KOPT-K1 (cell line): ENCODE results near the gene ESRRB.

ENCODE experiments used
- H3K27ac ChIP-seq: fragments of 200-600 bp; sonication (generic); 2 replicates; pipeline ENCODE4 v1.5.1; 2016; ENCODE audit warnings: antibody characterized with exemption, mild to moderate bottlenecking, low read depth, low read length; ENCODE audit not compliant: poor library complexity, severe bottlenecking
- H3K36me3 ChIP-seq: fragments of 200-600 bp; sonication (generic); 2 replicates; pipeline ENCODE4 v1.5.1; 2017; ENCODE audit warnings: antibody characterized with exemption, mild to moderate bottlenecking, low read length, moderate library complexity; ENCODE audit not compliant: insufficient read depth
- H3K9me3 ChIP-seq: fragments of 200-600 bp; sonication (generic); 2 replicates; pipeline ENCODE4 v1.5.1; 2017; ENCODE audit warnings: antibody characterized with exemption, low read length, mild to moderate bottlenecking; ENCODE audit not compliant: insufficient read depth, poor library complexity, severe bottlenecking

ESRRB gene

DNA sequence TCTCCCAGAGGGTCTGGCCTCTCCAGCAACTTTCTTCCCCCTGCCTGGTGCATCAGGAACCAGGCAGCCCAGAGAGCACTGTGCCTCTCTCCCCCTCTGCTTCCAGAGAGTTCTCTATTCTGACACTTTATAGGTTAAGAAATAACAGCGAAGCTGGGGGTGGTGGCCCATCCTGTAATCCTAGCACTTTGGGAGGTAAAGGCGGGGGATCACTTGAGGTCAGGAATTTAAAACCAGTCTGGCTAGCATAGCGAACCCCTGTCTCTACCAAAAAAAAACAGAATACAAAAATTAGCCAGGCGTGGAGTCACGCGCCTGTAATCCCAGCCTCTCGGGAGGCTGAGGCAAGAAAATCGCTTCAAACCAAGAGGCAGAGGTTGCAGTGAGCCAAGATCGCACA, 58.3 kb downstream of the ESRRB start:
- Histone ChIP-seq H3K27ac (no peak overlapping the region), H3K9me3 (no peaks in the 10 kb centered on the region)

DNA sequence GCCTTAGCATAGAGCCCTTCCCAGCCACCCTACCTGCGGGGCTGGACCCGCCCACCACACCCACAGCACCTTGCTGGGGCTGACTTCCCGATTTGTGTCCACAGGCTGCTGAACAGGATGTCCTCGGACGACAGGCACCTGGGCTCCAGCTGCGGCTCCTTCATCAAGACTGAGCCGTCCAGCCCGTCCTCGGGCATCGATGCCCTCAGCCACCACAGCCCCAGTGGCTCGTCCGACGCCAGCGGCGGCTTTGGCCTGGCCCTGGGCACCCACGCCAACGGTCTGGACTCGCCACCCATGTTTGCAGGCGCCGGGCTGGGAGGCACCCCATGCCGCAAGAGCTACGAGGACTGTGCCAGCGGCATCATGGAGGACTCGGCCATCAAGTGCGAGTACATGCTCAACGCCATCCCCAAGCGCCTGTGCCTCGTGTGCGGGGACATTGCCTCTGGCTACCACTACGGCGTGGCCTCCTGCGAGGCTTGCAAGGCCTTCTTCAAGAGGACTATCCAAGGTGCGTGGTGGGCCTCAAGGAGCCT, 63.4 kb downstream of the ESRRB start:
- Histone ChIP-seq H3K9me3 (no peaks in the 10 kb centered on the region), H3K36me3 (no peaks in the 10 kb centered on the region), H3K27ac (no peak overlapping the region)

More for the DNA sequence above, 58.3 kb downstream of the ESRRB start:
- H3K36me3 ChIP-seq, result no peaks in the 10 kb centered on the region

DNA sequence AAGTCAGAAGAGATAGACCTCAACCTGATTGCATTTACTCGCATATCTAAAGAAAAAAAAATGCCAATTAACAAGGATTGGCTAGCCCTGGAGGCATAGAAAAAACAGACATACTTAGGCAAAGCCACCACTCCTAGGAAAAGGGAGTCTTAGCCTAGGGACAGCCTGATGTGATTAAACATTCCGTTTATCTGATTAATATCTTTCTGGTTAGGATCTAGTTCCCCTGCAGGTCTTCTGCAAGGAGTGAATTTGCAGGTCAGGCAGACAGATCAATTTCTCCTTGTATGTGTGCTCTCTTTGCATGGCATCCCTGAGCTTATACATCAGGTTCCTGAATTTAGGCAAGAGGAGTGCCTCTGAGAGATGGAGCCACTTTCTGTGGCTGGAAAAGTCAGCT, 70.5 kb downstream of the ESRRB start:
- Histone ChIP-seq H3K27ac (no peak overlapping the region), H3K9me3 (no peaks in the 10 kb centered on the region), H3K36me3 (no peaks in the 10 kb centered on the region)

DNA sequence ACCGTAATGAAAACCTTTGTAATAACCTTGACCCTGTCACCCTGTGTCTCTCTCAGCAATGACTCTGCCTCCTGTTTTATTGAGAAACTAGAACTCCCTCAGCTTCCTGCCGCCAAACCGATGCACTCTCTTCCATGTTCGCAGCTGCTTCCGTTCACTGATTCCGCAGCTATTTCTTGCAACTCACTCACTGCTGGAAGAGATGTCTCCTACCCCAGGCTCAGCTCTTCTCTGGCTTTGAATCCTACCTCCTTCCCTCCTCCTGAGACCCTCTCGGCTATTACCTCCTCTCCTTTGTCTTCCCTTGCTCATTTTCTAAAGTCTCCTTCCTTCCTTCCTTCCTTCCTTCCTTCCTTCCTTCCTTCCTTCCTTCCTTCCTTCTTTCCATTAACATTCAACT, 71.0 kb downstream of the ESRRB start:
- H3K9me3 ChIP-seq, result no peaks in the 10 kb centered on the region
- no peak overlapping the region for H3K27ac ChIP-seq
- no peaks in the 10 kb centered on the region for H3K36me3 ChIP-seq

DNA sequence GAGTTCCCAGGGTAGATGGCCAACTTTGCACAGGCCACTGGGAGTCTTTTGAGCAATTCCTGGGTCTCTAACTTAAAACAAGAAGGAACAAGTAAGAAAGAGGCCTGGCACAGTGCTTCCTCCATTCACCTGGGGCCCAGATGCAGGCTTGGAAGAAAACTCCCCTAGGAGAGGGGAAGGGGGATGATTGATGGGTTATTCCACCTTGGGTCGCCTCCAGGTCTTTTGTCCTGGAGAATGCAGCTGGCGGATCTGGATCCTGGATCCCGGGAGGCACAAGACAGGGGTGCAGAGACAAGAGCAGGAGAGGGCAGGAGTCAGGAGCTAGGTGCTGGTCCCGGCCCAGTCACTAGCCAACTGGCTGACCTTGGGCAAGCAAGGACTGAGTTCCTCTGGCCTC, 74.5 kb downstream of the ESRRB start:
- H3K9me3 ChIP-seq, result no peaks in the 10 kb centered on the region
- no peak overlapping the region for H3K27ac ChIP-seq
- no peaks in the 10 kb centered on the region for H3K36me3 ChIP-seq

DNA sequence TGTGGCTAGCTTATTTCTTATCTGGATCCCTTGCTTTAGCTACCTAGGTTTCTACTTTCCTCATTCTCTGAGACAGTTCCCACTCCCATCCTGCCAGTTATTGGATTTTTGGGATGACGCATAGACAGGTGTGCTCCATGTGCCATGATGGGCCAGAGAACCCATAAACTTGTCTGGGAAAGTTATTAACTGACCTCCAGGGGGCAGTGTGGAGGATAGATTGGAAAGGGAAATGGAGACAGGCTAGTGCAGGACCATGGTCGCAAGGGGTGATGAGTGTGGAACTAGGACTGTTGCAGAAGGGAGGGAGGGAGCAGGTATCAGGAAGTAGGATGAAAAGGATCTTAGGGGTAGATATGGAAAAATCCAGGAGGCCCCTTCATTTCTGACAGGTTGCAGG, 80.3 kb downstream of the ESRRB start:
- H3K9me3 ChIP-seq, result no peaks in the 10 kb centered on the region
- H3K36me3 ChIP-seq, result no peaks in the 10 kb centered on the region
- no peak overlapping the region for H3K27ac ChIP-seq

DNA sequence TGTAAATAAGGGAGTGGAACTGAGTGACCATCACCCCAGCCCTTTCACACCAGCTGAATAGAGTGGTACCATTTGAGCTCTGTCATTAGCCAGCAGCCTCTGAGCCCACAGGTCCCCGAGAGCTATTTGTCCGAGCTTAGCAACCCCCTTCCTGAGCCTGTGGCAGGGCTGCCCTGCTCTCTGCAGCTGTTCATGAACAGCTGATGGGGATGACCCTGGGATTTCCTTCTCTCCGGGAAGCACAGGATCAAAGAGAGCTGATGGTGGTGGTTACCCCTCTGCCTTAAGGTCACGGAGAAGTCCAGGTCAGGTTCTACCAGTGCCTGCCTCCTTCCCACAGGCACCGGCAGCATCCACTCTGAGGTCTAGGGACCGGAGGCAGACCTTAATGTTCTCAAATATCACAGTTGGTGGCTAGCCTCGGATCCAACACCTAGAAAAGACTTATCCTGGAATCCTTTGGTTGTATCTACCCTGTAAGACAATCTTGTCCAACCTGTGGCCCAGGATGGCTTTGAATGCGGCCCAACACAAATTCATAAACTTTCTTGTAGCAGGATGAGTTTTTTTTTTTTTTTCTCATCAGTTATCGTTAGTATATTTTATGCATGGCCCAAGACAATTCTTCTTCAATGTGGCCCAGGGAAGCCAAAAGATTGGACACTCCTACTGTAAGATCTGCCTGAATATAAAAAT, 81.1 kb downstream of the ESRRB start:
- no peaks in the 10 kb centered on the region for H3K9me3 ChIP-seq
- H3K36me3 ChIP-seq, result no peaks in the 10 kb centered on the region
- no peak overlapping the region for H3K27ac ChIP-seq

DNA sequence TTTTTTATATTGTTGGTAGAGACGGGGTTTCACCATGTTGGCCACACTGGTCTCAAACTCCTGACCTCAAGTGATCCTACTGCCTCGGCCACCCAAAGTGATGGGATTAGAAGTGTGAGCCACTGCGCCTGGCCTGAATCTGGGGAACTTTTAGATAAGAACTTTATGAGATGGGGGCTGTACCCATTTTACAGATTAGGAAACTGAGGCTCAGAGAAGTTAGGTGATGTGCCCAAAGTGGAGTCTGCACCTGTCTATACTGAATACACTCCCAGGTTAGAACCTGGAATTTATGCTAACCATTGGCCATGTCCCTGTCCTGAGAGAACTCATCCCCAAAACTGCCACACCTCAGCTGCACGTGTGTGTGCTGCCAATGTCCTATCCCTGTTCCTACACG, 81.9 kb downstream of the ESRRB start:
- H3K36me3 ChIP-seq, result no peaks in the 10 kb centered on the region
- H3K9me3 ChIP-seq, result no peaks in the 10 kb centered on the region
- H3K27ac ChIP-seq, result no peak overlapping the region

DNA sequence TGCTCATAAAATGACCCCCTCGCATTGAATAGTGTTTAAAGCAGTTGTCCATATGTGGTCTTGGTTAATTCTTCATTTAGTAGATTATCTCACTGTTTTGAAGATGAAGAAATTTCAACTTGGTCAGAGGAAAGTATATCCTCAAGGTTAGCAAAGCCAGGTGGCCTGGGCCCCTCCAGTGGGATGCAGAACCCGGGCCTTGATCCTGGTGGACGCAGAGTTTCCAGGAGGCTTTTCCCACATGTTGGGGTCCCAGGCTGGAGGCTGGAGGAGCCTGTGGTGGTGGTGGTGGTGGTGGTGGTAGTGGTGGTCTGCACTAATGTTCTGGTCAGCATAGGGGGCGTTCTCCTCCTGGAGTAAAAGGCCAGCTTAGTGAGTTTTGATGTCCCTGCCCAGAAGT, 85.9 kb downstream of the ESRRB start:
- no peaks in the 10 kb centered on the region for H3K9me3 ChIP-seq

DNA sequence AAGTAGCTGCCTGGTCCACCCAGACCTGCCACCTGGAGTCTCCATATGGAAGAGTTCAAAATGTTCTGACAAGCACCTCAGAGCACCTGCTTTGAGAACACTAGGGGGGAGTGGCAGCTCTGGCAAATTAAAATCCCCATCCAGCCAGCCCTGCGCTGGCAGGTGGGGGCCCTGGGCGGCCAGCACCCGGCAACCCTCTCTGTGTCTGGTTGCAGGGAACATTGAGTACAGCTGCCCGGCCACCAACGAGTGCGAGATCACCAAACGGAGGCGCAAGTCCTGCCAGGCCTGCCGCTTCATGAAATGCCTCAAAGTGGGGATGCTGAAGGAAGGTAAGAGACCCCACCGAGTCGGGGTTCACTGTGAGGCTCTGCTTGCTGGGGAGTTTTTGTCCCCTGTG, 86.4 kb downstream of the ESRRB start:
- Histone ChIP-seq H3K27ac (no peak overlapping the region), H3K36me3 (no peaks in the 10 kb centered on the region), H3K9me3 (no peaks in the 10 kb centered on the region)

More for the DNA sequence above, 85.9 kb downstream of the ESRRB start:
- Histone ChIP-seq H3K36me3 (no peaks in the 10 kb centered on the region), H3K27ac (no peak overlapping the region)

DNA sequence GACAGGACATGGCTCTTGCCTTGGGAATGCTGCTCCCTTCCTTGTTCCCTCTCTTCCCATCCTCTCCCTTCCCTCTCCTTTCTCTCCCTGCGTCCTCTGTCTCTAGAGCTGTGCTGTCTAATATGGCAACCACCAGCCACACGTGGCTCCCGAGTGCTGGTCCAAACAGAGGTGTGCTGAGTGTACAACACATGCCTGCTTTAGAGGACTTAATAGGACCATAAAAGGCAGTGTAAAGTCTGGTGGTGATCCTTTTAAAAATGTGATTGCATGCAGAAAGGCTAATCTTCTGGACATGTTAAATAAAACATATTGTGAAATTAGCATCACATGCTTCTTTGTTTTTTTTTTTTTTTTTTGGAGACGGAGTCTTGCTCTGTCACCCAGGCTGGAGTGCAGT, 87.2 kb downstream of the ESRRB start:
- no peak overlapping the region for H3K27ac ChIP-seq
- no peaks in the 10 kb centered on the region for H3K36me3 ChIP-seq

DNA sequence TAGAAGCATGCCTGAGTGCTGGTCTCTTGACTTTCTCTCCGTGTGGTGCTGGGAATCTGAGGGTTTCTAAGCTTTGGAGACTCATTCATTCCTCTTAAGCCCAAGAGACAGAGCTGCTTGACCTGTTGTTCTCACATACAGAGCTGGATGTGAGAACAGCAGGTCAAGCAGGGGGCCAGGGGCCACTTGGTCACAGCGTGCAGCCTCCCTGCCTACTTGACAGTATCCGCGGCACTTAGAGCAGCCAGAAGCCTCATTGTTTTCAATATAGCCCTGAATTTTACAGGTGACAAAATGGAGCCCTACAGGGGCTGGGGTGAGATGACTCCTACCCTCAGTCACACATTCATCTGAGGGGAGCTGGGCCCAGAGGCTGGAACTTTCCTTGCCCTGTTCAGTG, 88.9 kb downstream of the ESRRB start:
- H3K36me3 ChIP-seq, result no peaks in the 10 kb centered on the region
- H3K9me3 ChIP-seq, result no peaks in the 10 kb centered on the region
- no peak overlapping the region for H3K27ac ChIP-seq

More for the DNA sequence above, 87.2 kb downstream of the ESRRB start:
- H3K9me3 ChIP-seq, result no peaks in the 10 kb centered on the region

DNA sequence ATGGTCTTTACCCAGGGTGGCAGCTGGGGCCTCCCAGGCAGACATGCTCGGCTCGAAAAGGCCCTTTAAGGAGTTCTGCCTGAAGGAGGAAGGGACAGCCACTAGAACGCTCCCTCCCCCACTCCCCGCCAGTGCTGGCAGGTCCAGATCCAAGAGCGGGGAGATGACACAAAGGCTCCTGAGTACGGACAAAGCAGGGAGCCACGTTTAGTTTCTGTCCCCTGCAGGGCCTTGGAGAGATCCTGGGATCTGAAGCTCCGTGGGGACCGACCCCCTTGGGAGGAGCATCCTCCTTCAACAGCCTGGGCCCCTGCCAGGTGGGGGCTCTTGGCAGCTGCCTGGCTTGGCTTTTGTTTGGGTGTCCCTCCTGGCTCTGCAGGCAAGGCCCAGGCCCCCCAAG, 89.7 kb downstream of the ESRRB start:
- Histone ChIP-seq H3K36me3 (no peaks in the 10 kb centered on the region), H3K9me3 (no peaks in the 10 kb centered on the region), H3K27ac (no peak overlapping the region)

DNA sequence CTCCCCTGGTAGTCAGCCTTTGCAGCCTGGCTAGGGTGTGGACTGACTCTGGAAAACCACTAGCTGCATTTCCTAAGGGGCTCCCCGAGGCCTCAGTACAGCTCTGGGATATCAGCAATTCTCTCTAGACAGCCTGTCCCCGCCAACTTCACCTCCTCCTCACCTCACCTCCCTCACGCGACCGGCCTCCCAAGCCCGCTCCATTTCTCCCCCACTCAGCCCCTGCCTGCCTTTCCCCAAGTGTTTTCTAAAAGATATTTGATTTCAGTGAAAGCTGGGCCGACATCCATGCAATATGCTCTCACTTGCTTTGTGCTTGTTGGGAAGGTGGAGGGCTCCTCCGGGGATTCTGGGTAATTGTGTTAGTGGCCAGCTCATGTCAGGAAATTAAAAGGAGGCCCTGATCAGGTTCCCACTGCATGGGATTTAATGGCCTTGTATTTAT, 91.8 kb downstream of the ESRRB start:
- Histone ChIP-seq H3K36me3 (no peaks in the 10 kb centered on the region), H3K9me3 (no peaks in the 10 kb centered on the region), H3K27ac (no peak overlapping the region)

DNA sequence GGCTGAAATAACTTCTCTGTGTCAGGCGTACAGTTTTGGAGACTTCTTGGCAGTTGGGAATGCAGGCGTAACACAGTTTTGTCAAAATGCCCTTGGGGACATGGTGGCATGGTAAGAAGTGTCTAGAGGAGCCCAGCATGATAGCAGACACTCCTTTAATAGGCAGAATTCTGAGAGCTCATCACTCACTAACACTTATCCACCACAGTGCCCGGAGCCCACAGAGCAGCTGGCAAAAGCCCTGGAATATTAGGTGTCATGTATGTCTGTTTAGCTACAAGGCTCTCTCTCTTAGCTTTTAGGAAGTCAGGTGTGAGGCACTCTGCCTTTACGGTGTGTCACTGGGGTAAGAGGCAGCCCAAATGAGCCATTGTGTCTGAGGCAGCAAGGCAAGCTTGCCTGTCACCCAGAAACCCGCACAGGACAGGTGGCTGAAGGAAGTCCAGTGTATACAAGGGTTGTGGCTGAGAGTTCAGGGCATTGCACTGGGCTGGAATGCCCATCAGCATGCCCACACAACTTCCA, 96.3 kb downstream of the ESRRB start:
- no peaks in the 10 kb centered on the region for H3K36me3 ChIP-seq
- H3K9me3 ChIP-seq, result no peaks in the 10 kb centered on the region
- no peak overlapping the region for H3K27ac ChIP-seq
